ENCODE results near the gene HECA.
A peak's percentile ranks its signal among the peaks of the same experiment; 100 is the strongest.
"Not testable (repeated sequence)": the region's sequence is repeated elsewhere in the genome, so short reads cannot be mapped to it uniquely, and the experiment has no call there.

Gene HECA

DNA sequence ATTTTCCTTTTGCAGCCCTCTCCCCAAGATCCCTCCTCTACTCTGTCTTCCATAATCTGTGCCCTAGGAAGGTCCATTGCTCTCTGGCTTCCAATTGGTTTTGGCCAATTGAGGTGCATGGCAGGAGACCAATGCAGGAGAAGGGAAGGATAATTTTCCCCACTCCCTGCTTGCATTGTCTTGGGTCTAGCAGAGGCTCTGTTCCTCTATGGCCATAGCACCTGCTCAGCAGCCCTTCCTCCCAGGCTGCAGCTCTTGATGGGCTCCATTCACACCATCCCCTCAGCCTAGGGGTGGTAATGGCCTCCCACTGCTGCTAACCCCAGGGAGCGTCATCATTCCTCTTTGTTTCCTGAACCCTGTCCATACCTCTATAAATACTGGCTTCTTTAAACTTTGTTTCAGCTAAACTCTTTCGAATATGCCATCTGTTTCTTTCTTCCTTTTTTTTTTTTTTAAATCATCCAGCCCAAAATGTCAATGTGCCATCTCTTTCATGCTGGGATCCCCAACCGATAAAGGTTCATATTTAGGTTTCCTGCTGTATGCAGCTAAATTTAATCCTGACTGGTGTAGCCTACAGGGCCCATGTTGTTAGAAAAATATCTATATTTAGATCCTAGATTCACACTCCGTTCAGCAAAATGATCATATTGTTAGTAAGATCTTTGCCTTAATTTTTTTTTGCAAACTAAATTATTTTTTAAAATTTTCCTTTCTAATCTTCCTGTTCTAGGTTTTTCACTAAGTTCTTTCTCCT lies 63.8 kb downstream of the HECA start:
- DNase-seq (ENCODE audit: low read depth) = no peak
- H3K4me3 ChIP-seq (ENCODE audit: low read length) = no peak overlapping the region
- TF ChIP-seq CTCF (conservative IDR thresholded peaks at IDR 0.05; ENCODE audit: low read depth, low read length) = no peak

DNA sequence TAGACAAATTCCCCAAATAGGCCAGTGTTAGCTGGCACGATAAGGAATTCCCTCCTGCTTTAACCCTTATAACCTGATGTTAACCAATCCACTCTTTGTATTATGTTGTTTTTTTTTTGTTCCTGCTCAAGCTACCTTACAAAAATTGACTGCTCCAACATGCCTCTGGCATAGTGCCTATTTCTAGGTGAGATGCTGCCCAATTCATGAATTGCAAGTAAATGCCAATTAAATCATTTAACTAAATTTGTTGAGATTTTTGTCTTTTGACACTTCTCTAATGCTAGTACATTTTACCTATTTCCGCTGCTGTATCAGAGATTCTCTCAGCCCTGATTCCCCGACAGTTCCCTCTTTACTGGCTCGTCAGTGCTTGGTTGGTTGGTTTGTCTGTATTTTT lies 66.5 kb downstream of the HECA start:
- H3K4me3 ChIP-seq (ENCODE audit: low read length) = no peak overlapping the region
- TF ChIP-seq CTCF (conservative IDR thresholded peaks at IDR 0.05; ENCODE audit: low read depth, low read length) = no peak
- DNase-seq (ENCODE audit: low read depth) = no peak

- no peak for DNase-seq (ENCODE audit: low read depth)
- TF ChIP-seq CTCF (conservative IDR thresholded peaks at IDR 0.05; ENCODE audit: low read depth, low read length) = no peak
- H3K4me3 ChIP-seq (ENCODE audit: low read length) = no peak overlapping the region
Observed at GRCh38 chr6:139204978-139205377, 70.1 kb downstream of the HECA start.

GRCh38 chr6:139205843-139206242 lies 71.0 kb downstream of the HECA start:
- TF ChIP-seq CTCF (conservative IDR thresholded peaks at IDR 0.05; ENCODE audit: low read depth, low read length) = no peak

DNA sequence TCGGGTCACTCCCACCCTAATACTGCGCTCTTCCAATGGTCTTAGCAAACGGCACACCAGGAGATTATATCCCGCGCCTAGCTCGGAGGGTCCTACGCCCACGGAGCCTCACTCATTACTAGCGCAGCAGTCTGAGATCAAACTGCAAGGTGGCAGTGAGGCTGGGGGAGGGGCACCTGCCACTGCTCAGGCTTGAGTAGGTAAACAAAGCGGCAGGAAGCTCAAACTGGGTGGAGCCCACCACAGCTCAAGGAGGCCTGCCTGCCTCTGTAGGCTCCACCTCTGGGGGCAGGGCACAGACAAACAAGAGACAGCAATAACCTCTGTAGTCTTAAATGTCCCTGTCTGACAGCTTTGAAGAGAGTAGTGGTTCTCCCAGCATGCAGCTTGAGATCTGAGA lies 75.9 kb downstream of the HECA start:
- not testable (repeated sequence) for DNase-seq (ENCODE audit: low read depth); H3K4me3 ChIP-seq (ENCODE audit: low read length)

More at GRCh38 chr6:139205843-139206242, 71.0 kb downstream of the HECA start:
- no peak for DNase-seq (ENCODE audit: low read depth)
- H3K4me3 ChIP-seq (ENCODE audit: low read length) = no peak overlapping the region

GRCh38 chr6:139212460-139212859 lies 77.6 kb downstream of the HECA start:
- H3K4me3 ChIP-seq (ENCODE audit: low read length); DNase-seq (ENCODE audit: low read depth): not testable (repeated sequence)

- TF ChIP-seq CTCF (conservative IDR thresholded peaks at IDR 0.05; ENCODE audit: low read depth, low read length) = peak; percentile 90
- peak; percentile 63 for DNase-seq (ENCODE audit: low read depth)
- no peak overlapping the region for H3K4me3 ChIP-seq (ENCODE audit: low read length)
Observed at GRCh38 chr6:139219271-139219729, 84.4 kb downstream of the HECA start.

GRCh38 chr6:139219746-139220145 lies 84.9 kb downstream of the HECA start:
- DNase-seq (ENCODE audit: low read depth) = no peak
- TF ChIP-seq CTCF (conservative IDR thresholded peaks at IDR 0.05; ENCODE audit: low read depth, low read length) = no peak

DNA sequence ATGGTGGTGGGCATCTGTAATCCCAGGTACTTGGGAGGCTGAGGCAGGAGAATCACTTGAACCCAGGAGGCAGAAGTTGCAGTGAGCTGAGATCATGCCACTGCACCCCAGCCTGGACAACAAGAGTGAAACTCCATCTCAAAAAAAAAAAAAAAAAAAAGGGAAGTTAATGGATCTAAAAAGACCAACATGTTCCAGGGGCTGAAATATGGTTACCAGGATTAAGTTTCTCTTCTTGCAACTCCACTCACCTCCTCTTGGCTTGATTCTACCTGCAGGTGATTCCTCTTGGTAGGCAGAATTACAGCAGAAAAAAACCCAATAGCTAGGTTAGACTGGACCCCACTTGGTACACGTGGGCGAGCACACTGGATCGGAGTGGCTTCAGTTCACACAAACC lies 93.5 kb downstream of the HECA start:
- H3K4me3 ChIP-seq (ENCODE audit: low read length); DNase-seq (ENCODE audit: low read depth): not testable (repeated sequence)

More at GRCh38 chr6:139219746-139220145, 84.9 kb downstream of the HECA start:
- H3K4me3 ChIP-seq (ENCODE audit: low read length) = no peak overlapping the region
